H9 (cell line): ENCODE results near the gene GPATCH2. TPM values are rescaled to one million over a fixed set of nuclear protein-coding genes. Genes with fewer than 3 reads are reported as not detected.

ENCODE experiments used
- DNase-seq: peaks from one replicate; pipeline ENCODE4 v3.0.0-alpha.2; 2017
- H2AFZ ChIP-seq: one replicate; pipeline ENCODE4 v1.6.1; 2013; ENCODE audit warnings: mild to moderate bottlenecking, low read length, control low read depth, moderate library complexity
- H2AK5ac ChIP-seq: 2 replicates; pipeline ENCODE4 v1.6.1; 2013; ENCODE audit warnings: low read length, control low read depth, mixed read lengths; ENCODE audit not compliant: insufficient read length
- H2BK120ac ChIP-seq: one replicate; pipeline ENCODE4 v1.6.1; 2013; ENCODE audit warnings: low read depth, mild to moderate bottlenecking, low read length, control low read depth, inconsistent platforms; ENCODE audit not compliant: poor library complexity, severe bottlenecking
- H2BK12ac ChIP-seq: 2 replicates; pipeline ENCODE4 v1.6.1; 2013; ENCODE audit warnings: low read length, control low read depth, mixed read lengths, low read depth; ENCODE audit not compliant: insufficient read length
- H2BK15ac ChIP-seq: 2 replicates; pipeline ENCODE4 v1.6.1; 2013; ENCODE audit warnings: low read depth, low read length, control low read depth
- H2BK20ac ChIP-seq: one replicate; pipeline ENCODE4 v1.6.1; 2013; ENCODE audit warnings: low read depth, mild to moderate bottlenecking, low read length, control low read depth, inconsistent platforms; ENCODE audit not compliant: poor library complexity, severe bottlenecking
- H2BK5ac ChIP-seq: 2 replicates; pipeline ENCODE4 v1.6.1; 2013; ENCODE audit warnings: low read length, control low read depth, mixed read lengths; ENCODE audit not compliant: insufficient read length
- H3K14ac ChIP-seq: 2 replicates; pipeline ENCODE4 v1.6.1; 2013; ENCODE audit warnings: low read length, control low read depth; ENCODE audit not compliant: insufficient read depth
- H3K18ac ChIP-seq: 2 replicates; pipeline ENCODE4 v1.6.1; 2013; ENCODE audit warnings: low read depth, mild to moderate bottlenecking, mixed read lengths, low read length, control low read depth; ENCODE audit not compliant: insufficient read length
- H3K23ac ChIP-seq: 2 replicates; pipeline ENCODE4 v1.6.1; 2013; ENCODE audit warnings: low read length, control low read depth, mixed read lengths, low read depth; ENCODE audit not compliant: insufficient read length
- H3K23me2 ChIP-seq: 2 replicates; pipeline ENCODE4 v1.6.1; 2013; ENCODE audit warnings: low read depth, mild to moderate bottlenecking, mixed read lengths, low read length, control low read depth; ENCODE audit not compliant: insufficient read length, poor library complexity, severe bottlenecking
- H3K27ac ChIP-seq: 2 replicates; pipeline ENCODE4 v1.5.1; 2013; ENCODE audit warnings: low read length, control low read depth, mixed read lengths, low read depth; ENCODE audit not compliant: insufficient read length
- H3K27me3 ChIP-seq: 2 replicates; pipeline ENCODE4 v1.6.1; 2013; ENCODE audit warnings: low read length, control low read depth, inconsistent platforms; ENCODE audit not compliant: insufficient read depth
- H3K4ac ChIP-seq: 2 replicates; pipeline ENCODE4 v1.6.1; 2013; ENCODE audit warnings: low read depth, mild to moderate bottlenecking, control low read depth, inconsistent platforms, low read length, moderate library complexity
- H3K4me1 ChIP-seq: 2 replicates; pipeline ENCODE4 v1.6.1; 2013; ENCODE audit warnings: low read length, control low read depth, inconsistent platforms; ENCODE audit not compliant: insufficient read depth
- H3K4me2 ChIP-seq: 2 replicates; pipeline ENCODE4 v1.6.1; 2013; ENCODE audit warnings: low read length, control low read depth, mixed read lengths; ENCODE audit not compliant: insufficient read length, insufficient read depth
- H3K56ac ChIP-seq: 2 replicates; pipeline ENCODE4 v1.6.1; 2013; ENCODE audit warnings: low read depth, mild to moderate bottlenecking, mixed read lengths, low read length, control low read depth; ENCODE audit not compliant: insufficient read length
- H3K79me1 ChIP-seq: 2 replicates; pipeline ENCODE4 v1.6.1; 2013; ENCODE audit warnings: low read depth, mild to moderate bottlenecking, moderate library complexity, low read length, control low read depth, inconsistent platforms; ENCODE audit not compliant: insufficient read depth, poor library complexity, severe bottlenecking
- H3K79me2 ChIP-seq: 2 replicates; pipeline ENCODE4 v1.6.1; 2013; ENCODE audit warnings: low read length, control low read depth, inconsistent platforms; ENCODE audit not compliant: insufficient read depth
- H3K9ac ChIP-seq: 2 replicates; pipeline ENCODE4 v1.6.1; 2013; ENCODE audit warnings: low read length, control low read depth, mixed read lengths; ENCODE audit not compliant: insufficient read length; ENCODE audit errors: extremely low read depth
- H3K9me3 ChIP-seq: one replicate; pipeline ENCODE4 v1.6.1; 2013; ENCODE audit warnings: low read depth, low read length, inconsistent platforms; ENCODE audit not compliant: control insufficient read depth
- H3T11ph ChIP-seq: one replicate; pipeline ENCODE4 v1.6.1; 2013; ENCODE audit warnings: mild to moderate bottlenecking, low read length, control low read depth, inconsistent platforms
- H4K20me1 ChIP-seq: one replicate; pipeline ENCODE4 v1.6.1; 2013; ENCODE audit not compliant: control insufficient read depth, insufficient read length, insufficient read depth
- H4K5ac ChIP-seq: 2 replicates; pipeline ENCODE4 v1.6.1; 2013; ENCODE audit warnings: low read depth, mild to moderate bottlenecking, mixed read lengths, low read length, control low read depth; ENCODE audit not compliant: insufficient read length
- H4K8ac ChIP-seq: replicated peaks from 2 replicates; pipeline ENCODE4 v1.6.1; 2013; ENCODE audit warnings: low read length, control low read depth, mixed read lengths, low read depth; ENCODE audit not compliant: insufficient read length
- H4K91ac ChIP-seq: 2 replicates; pipeline ENCODE4 v1.6.1; 2013; ENCODE audit warnings: low read depth, mild to moderate bottlenecking, moderate library complexity, mixed read lengths, low read length, control low read depth; ENCODE audit not compliant: insufficient read length
- H3K27ac Mint-ChIP-seq, 3 experiments: 2 replicates in 2 of 3; 3 replicates in 1 of 3; pipeline ENCODE4 v1.8.0; 2020 to 2021; ENCODE audit warnings: mixed read lengths in 3 of 3, mild to moderate bottlenecking in 1 of 3, moderate library complexity in 1 of 3
- H3K27me3 Mint-ChIP-seq: 2 replicates; pipeline ENCODE4 v1.8.0; 2021; ENCODE audit warnings: low read depth, mild to moderate bottlenecking, moderate library complexity, mixed read lengths
- H3K36me3 Mint-ChIP-seq, 3 experiments: 2 replicates in 2 of 3; 3 replicates in 1 of 3; pipeline ENCODE4 v1.8.0; 2020 to 2021; ENCODE audit warnings: low read depth in 3 of 3, mixed read lengths in 3 of 3; ENCODE audit not compliant: insufficient read depth in 1 of 3
- H3K4me1 Mint-ChIP-seq, 2 experiments: 2 replicates each; pipeline ENCODE4 v1.8.0; 2020; ENCODE audit warnings: mixed read lengths in 2 of 2
- H3K4me3 Mint-ChIP-seq, 2 experiments: 2 replicates in 1 of 2; 3 replicates in 1 of 2; pipeline ENCODE4 v1.8.0; 2020 to 2021; ENCODE audit warnings: mild to moderate bottlenecking in 2 of 2, mixed read lengths in 2 of 2, moderate library complexity in 1 of 2
- H3K9me3 Mint-ChIP-seq, 2 experiments: 2 replicates in 1 of 2; 3 replicates in 1 of 2; pipeline ENCODE4 v1.8.0; 2020; ENCODE audit warnings: mild to moderate bottlenecking in 2 of 2, mixed read lengths in 2 of 2, moderate library complexity in 1 of 2
- WGBS: extraction: QIAGEN DNeasy Blood & Tissue Kit; methylation state at CpG from one replicate; pipeline ENCODE4 v1.1.7; 2013; ENCODE audit warnings: missing lambda C conversion rate, low lambda C conversion rate, mixed read lengths; ENCODE audit not compliant: insufficient read length; ENCODE audit errors: extremely low coverage; 5-methylcytosine and 5-hydroxymethylcytosine counted together
- total RNA-seq: library from RNA; stranded (reverse); gene quantifications from 2 replicates; pipeline ENCODE4 v1.2.1, GENCODE V29; 2021
- TF ChIP-seq, protein P1 (sequence below): fragments of 200-600 bp; sonication (generic); conservative IDR thresholded peaks from 3 replicates; pipeline ENCODE4 v1.8.0; 2021; ENCODE audit warnings: antibody characterized with exemption, mild to moderate bottlenecking

The GPATCH2 gene
- total RNA-seq, 1 experiment from 2014 or later = 14.3 TPM

DNA sequence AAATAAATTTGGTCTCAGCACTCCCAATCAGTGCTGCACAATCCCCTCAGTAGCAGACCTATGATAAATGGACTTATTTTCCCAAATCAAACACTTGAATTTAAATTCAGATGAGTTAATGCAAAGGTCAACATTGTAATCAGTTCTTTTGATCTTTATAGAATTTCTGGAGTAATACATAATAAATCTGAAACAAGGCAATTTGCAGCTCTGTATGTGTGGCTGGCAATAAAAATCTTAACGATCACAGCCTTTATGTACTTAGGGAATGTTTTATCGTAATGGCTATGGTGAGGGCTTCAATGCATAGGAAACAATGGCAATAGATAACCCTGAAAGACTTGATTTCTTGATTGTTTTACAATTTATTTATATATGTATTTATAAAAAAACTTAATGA, 91.4 kb downstream of the GPATCH2 start:
- no peak overlapping the region for H2BK20ac ChIP-seq
- H3K56ac ChIP-seq = no peak overlapping the region
- no peaks in the 10 kb centered on the region for H3K36me3 Mint-ChIP-seq
- TF ChIP-seq, protein P1, sequence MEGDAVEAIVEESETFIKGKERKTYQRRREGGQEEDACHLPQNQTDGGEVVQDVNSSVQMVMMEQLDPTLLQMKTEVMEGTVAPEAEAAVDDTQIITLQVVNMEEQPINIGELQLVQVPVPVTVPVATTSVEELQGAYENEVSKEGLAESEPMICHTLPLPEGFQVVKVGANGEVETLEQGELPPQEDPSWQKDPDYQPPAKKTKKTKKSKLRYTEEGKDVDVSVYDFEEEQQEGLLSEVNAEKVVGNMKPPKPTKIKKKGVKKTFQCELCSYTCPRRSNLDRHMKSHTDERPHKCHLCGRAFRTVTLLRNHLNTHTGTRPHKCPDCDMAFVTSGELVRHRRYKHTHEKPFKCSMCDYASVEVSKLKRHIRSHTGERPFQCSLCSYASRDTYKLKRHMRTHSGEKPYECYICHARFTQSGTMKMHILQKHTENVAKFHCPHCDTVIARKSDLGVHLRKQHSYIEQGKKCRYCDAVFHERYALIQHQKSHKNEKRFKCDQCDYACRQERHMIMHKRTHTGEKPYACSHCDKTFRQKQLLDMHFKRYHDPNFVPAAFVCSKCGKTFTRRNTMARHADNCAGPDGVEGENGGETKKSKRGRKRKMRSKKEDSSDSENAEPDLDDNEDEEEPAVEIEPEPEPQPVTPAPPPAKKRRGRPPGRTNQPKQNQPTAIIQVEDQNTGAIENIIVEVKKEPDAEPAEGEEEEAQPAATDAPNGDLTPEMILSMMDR = no peak
- no peak overlapping the region for H3K27ac Mint-ChIP-seq
- no peak overlapping the region for H3K27ac ChIP-seq
- H3K79me1 ChIP-seq = no peaks in the 10 kb centered on the region
- H3K23ac ChIP-seq = no peak overlapping the region
- H4K20me1 ChIP-seq = no peaks in the 10 kb centered on the region
- no peak overlapping the region for H2BK5ac ChIP-seq
- no peak overlapping the region for H3K4ac ChIP-seq
- H3K23me2 ChIP-seq = no peaks in the 10 kb centered on the region
- no peak overlapping the region for H2BK120ac ChIP-seq
- no peak overlapping the region for H3K4me3 Mint-ChIP-seq
- H3K4me1 ChIP-seq = no peaks in the 10 kb centered on the region
- H3T11ph ChIP-seq = no peak overlapping the region
- H3K18ac ChIP-seq = no peak overlapping the region
- no peaks in the 10 kb centered on the region for H3K27me3 Mint-ChIP-seq
- no peak overlapping the region for H3K4me2 ChIP-seq
- H3K4me1 Mint-ChIP-seq = no peaks in the 10 kb centered on the region
- no CpG with 5 or more reads among the region's 2 CpGs for WGBS
- no peaks in the 10 kb centered on the region for H3K27me3 ChIP-seq
- no peak overlapping the region for H2BK12ac ChIP-seq
- H3K9ac ChIP-seq = no peak overlapping the region
- H3K79me2 ChIP-seq = no peaks in the 10 kb centered on the region
- no peak overlapping the region for H4K91ac ChIP-seq
- H2AFZ ChIP-seq = no peak overlapping the region
- DNase-seq = no peak
- no peak overlapping the region for H4K8ac ChIP-seq
- H2AK5ac ChIP-seq = no peak overlapping the region
- H3K14ac ChIP-seq = no peak overlapping the region
- no peaks in the 10 kb centered on the region for H3K9me3 Mint-ChIP-seq
- H3K9me3 ChIP-seq = no peaks in the 10 kb centered on the region
- no peak overlapping the region for H2BK15ac ChIP-seq
- no peak overlapping the region for H4K5ac ChIP-seq
